Loucy (cell line): ENCODE results near the gene ROBO1.

Source experiments
- H2AFZ ChIP-seq: fragments of 200-600 bp; sonication (generic); 2 replicates; pipeline ENCODE4 v1.6.0; 2016; ENCODE audit warnings: antibody characterized with exemption, mild to moderate bottlenecking, low read length, moderate library complexity
- H3F3A ChIP-seq: fragments of 200-600 bp; 2 replicates; pipeline ENCODE4 v1.6.0; 2016; ENCODE audit warnings: antibody characterized with exemption, low read depth, mild to moderate bottlenecking
- H3K27me3 ChIP-seq: fragments of 200-600 bp; sonication (generic); 2 replicates; pipeline ENCODE4 v1.6.1; 2014; ENCODE audit warnings: low read length, mild to moderate bottlenecking; ENCODE audit not compliant: insufficient read depth, poor library complexity, severe bottlenecking
- H3K36me3 ChIP-seq: fragments of 200-600 bp; sonication (generic); 2 replicates; pipeline ENCODE4 v1.6.1; 2016; ENCODE audit warnings: low read length; ENCODE audit not compliant: insufficient read depth
- H3K4me1 ChIP-seq: fragments of 200-600 bp; sonication (generic); 2 replicates; pipeline ENCODE4 v1.5.1; 2014; ENCODE audit warnings: low read length, mild to moderate bottlenecking; ENCODE audit not compliant: insufficient read depth, poor library complexity, severe bottlenecking
- H3K4me2 ChIP-seq: fragments of 200-600 bp; sonication (generic); 2 replicates; pipeline ENCODE4 v1.6.0; 2014; ENCODE audit warnings: antibody characterized with exemption, low read length, low read depth, mild to moderate bottlenecking; ENCODE audit not compliant: poor library complexity, severe bottlenecking
- H3K4me3 ChIP-seq: fragments of 200-600 bp; sonication (generic); 2 replicates; pipeline ENCODE4 v1.5.1; 2014; ENCODE audit warnings: low read length, mild to moderate bottlenecking, mixed read lengths; ENCODE audit not compliant: poor library complexity, severe bottlenecking
- H3K79me2 ChIP-seq: fragments of 200-600 bp; sonication (generic); 2 replicates; pipeline ENCODE4 v1.6.1; 2014; ENCODE audit warnings: low read length; ENCODE audit not compliant: insufficient read depth
- H3K9ac ChIP-seq: fragments of 200-600 bp; sonication (generic); 2 replicates; pipeline ENCODE4 v1.6.0; 2014; ENCODE audit warnings: mild to moderate bottlenecking, low read depth, low read length, moderate library complexity; ENCODE audit not compliant: poor library complexity, severe bottlenecking
- H3K9me2 ChIP-seq: fragments of 200-600 bp; sonication (generic); replicated peaks from 2 replicates; pipeline ENCODE4 v1.6.1; 2016; ENCODE audit warnings: low read depth, low read length, mixed read lengths
- H3K9me3 ChIP-seq: fragments of 200-600 bp; sonication (generic); 2 replicates; pipeline ENCODE4 v1.6.1; 2014; ENCODE audit warnings: mild to moderate bottlenecking, antibody characterized with exemption, low read length, low read depth; ENCODE audit not compliant: insufficient read depth
- H4K20me1 ChIP-seq: fragments of 200-600 bp; sonication (generic); 2 replicates; pipeline ENCODE4 v1.6.0; 2014; ENCODE audit warnings: antibody characterized with exemption, low read length, mild to moderate bottlenecking; ENCODE audit not compliant: insufficient read depth, poor library complexity, severe bottlenecking
- EZH2phosphoT487 ChIP-seq: fragments of 200-600 bp; IDR thresholded peaks from 2 replicates; pipeline ENCODE4 v1.6.1; 2018; ENCODE audit warnings: antibody characterized with exemption, mild to moderate bottlenecking, moderate library complexity, borderline replicate concordance
- TF ChIP-seq, protein P1 (sequence below): fragments of 200-600 bp; sonication (generic); conservative IDR thresholded peaks from 2 replicates; pipeline ENCODE4 v1.5.1; 2014; ENCODE audit warnings: mild to moderate bottlenecking, antibody characterized with exemption, low read length

ROBO1 gene

DNA sequence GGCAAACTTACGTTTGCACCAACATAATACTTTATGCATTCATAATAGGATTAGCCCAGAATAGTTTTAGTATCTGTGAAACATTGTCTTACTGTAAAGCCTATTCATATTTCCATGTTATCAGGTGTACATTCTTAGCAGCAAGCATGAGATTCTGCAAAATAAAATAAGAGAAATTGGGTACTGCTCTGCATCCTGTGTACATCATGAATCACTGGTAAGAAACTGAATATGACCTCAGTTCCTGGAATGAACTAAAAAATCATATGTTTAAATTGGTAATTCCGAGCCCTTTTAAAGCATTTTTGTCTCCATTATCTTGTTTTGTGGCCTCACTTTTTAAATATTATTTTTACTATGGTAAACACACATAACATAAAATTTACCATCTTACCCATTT lies 605.1 kb downstream of the ROBO1 start:
- H2AFZ ChIP-seq: no peak overlapping the region
- TF ChIP-seq EZH2phosphoT487: no peak
- TF ChIP-seq, protein P1, sequence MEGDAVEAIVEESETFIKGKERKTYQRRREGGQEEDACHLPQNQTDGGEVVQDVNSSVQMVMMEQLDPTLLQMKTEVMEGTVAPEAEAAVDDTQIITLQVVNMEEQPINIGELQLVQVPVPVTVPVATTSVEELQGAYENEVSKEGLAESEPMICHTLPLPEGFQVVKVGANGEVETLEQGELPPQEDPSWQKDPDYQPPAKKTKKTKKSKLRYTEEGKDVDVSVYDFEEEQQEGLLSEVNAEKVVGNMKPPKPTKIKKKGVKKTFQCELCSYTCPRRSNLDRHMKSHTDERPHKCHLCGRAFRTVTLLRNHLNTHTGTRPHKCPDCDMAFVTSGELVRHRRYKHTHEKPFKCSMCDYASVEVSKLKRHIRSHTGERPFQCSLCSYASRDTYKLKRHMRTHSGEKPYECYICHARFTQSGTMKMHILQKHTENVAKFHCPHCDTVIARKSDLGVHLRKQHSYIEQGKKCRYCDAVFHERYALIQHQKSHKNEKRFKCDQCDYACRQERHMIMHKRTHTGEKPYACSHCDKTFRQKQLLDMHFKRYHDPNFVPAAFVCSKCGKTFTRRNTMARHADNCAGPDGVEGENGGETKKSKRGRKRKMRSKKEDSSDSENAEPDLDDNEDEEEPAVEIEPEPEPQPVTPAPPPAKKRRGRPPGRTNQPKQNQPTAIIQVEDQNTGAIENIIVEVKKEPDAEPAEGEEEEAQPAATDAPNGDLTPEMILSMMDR: no peak

GRCh38 chr3:79161941-79162340 lies 605.9 kb downstream of the ROBO1 start:
- Histone ChIP-seq H3K27me3 (no peaks in the 10 kb centered on the region), H3K79me2 (no peaks in the 10 kb centered on the region), H3K36me3 (no peaks in the 10 kb centered on the region), H2AFZ (no peak overlapping the region), H3K9ac (no peak overlapping the region), H3K4me1 (no peaks in the 10 kb centered on the region), H3K4me2 (no peak overlapping the region), H4K20me1 (no peaks in the 10 kb centered on the region), H3K9me2 (no peaks in the 10 kb centered on the region), H3K4me3 (no peak overlapping the region), H3F3A (no peaks in the 10 kb centered on the region), H3K9me3 (no peaks in the 10 kb centered on the region)
- TF ChIP-seq, protein P1: no peak
- TF ChIP-seq EZH2phosphoT487: no peak

More for the DNA sequence above, 605.1 kb downstream of the ROBO1 start:
- no peak overlapping the region for H3K4me2 ChIP-seq
- no peaks in the 10 kb centered on the region for H3K9me3 ChIP-seq
- H3K4me1 ChIP-seq: no peaks in the 10 kb centered on the region
- no peaks in the 10 kb centered on the region for H3K27me3 ChIP-seq
- no peaks in the 10 kb centered on the region for H4K20me1 ChIP-seq
- no peaks in the 10 kb centered on the region for H3K79me2 ChIP-seq
- H3F3A ChIP-seq: no peaks in the 10 kb centered on the region
- H3K9ac ChIP-seq: no peak overlapping the region
- H3K4me3 ChIP-seq: no peak overlapping the region
- H3K36me3 ChIP-seq: no peaks in the 10 kb centered on the region
- H3K9me2 ChIP-seq: no peaks in the 10 kb centered on the region

DNA sequence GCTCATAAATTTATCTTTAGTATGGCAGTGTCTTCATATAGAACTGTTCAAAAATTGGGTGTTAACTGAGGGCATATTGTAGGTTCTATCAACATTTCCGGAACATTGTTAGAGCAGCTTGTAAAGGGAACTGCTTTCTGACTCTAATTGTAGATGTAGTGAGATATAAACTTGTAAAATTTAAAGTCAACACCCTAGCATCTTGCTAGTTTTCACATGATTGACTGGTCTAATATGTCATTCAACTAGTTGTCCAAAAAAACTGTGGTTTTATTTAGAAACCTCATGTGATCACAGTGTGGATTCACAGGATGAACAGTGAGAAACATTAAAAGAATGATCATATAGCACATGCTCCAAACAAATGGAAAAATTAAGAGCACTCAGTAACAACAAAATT lies 607.4 kb downstream of the ROBO1 start:
- H3K9me2 ChIP-seq: no peaks in the 10 kb centered on the region
- H3F3A ChIP-seq: no peaks in the 10 kb centered on the region
- H3K79me2 ChIP-seq: no peaks in the 10 kb centered on the region
- H3K9ac ChIP-seq: no peak overlapping the region
- no peak overlapping the region for H3K4me2 ChIP-seq
- H3K36me3 ChIP-seq: no peaks in the 10 kb centered on the region
- no peak overlapping the region for H3K4me3 ChIP-seq
- no peaks in the 10 kb centered on the region for H3K9me3 ChIP-seq
- no peak for TF ChIP-seq EZH2phosphoT487
- TF ChIP-seq, protein P1: no peak
- no peaks in the 10 kb centered on the region for H3K4me1 ChIP-seq
- H3K27me3 ChIP-seq: no peaks in the 10 kb centered on the region
- H2AFZ ChIP-seq: no peak overlapping the region
- no peaks in the 10 kb centered on the region for H4K20me1 ChIP-seq
